Naive B cell (primary cell): ENCODE results near the gene MTCL3.

Experiments
- ATAC-seq, 2 donors: fragments of 150-1000 bp; cut with Tn5 transposase; 2 replicates each; pipeline ENCODE4 v1.10.0; 2021; ENCODE audit warnings: low read depth in 2 of 2, mild to moderate bottlenecking in 2 of 2, moderate library complexity in 2 of 2
- DNase-seq: peaks from one replicate; pipeline ENCODE4 v3.0.0; 2022
- H3K27ac Mint-ChIP-seq, 6 donors: one replicate each; pipeline ENCODE4 v1.8.0; 2020 to 2022; ENCODE audit warnings: mild to moderate bottlenecking in 6 of 6, mixed read lengths in 6 of 6, moderate library complexity in 5 of 6, inconsistent platforms in 2 of 6
- H3K27me3 Mint-ChIP-seq, 3 donors: one replicate each; pipeline ENCODE4 v1.8.0; 2021 to 2022; ENCODE audit warnings: mixed read lengths in 3 of 3, mild to moderate bottlenecking in 1 of 3
- H3K36me3 Mint-ChIP-seq, 2 donors: one replicate each; pipeline ENCODE4 v1.8.0; 2020 to 2022; ENCODE audit warnings: mixed read lengths in 2 of 2, inconsistent platforms in 1 of 2, mild to moderate bottlenecking in 1 of 2
- H3K4me1 Mint-ChIP-seq, 3 donors: one replicate each; pipeline ENCODE4 v1.8.0; 2020 to 2022; ENCODE audit warnings: mixed read lengths in 3 of 3, inconsistent platforms in 1 of 3, mild to moderate bottlenecking in 1 of 3, moderate library complexity in 1 of 3
- H3K4me3 Mint-ChIP-seq, 8 donors: one replicate each; pipeline ENCODE4 v1.8.0; 2020 to 2022; ENCODE audit warnings: mild to moderate bottlenecking in 8 of 8, mixed read lengths in 8 of 8, moderate library complexity in 8 of 8, inconsistent platforms in 2 of 8
- H3K9me3 Mint-ChIP-seq, 7 donors: one replicate each; pipeline ENCODE4 v1.8.0; 2020 to 2022; ENCODE audit warnings: mixed read lengths in 7 of 7, mild to moderate bottlenecking in 5 of 7, inconsistent platforms in 2 of 7, moderate library complexity in 1 of 7

MTCL3 gene

GRCh38 chr6:127477658-127478057 lies 41.5 kb downstream of the MTCL3 start:
- Mint-ChIP-seq H3K27ac (no peak overlapping the region), H3K9me3 (peaks cover 0 to 5% (median 0%) of the 10 kb centered on the region in 7 donors), H3K27me3 (peaks cover 9 to 18% (median 13%) of the 10 kb centered on the region in 3 donors), H3K36me3 (peaks cover 9 to 15% of the 10 kb centered on the region in 2 donors), H3K4me3 (no peak overlapping the region), H3K4me1 (peaks cover 0 to 4% (median 0%) of the 10 kb centered on the region in 3 donors)
- no peak for ATAC-seq
- DNase-seq: no peak

GRCh38 chr6:127475823-127476176 lies 43.3 kb downstream of the MTCL3 start:
- peak overlapping the region in 1 of 8 donors; percentile 23 for H3K4me3 Mint-ChIP-seq
- no peaks in the 10 kb centered on the region for H3K4me1 Mint-ChIP-seq
- H3K9me3 Mint-ChIP-seq: peaks cover 0 to 5% (median 0%) of the 10 kb centered on the region in 7 donors
- ATAC-seq (no peak), DNase-seq (no peak)
- peaks cover 9 to 15% of the 10 kb centered on the region in 2 donors for H3K36me3 Mint-ChIP-seq
- peak overlapping the region in 1 of 6 donors; percentile 19 for H3K27ac Mint-ChIP-seq
- H3K27me3 Mint-ChIP-seq: peaks cover 9 to 18% (median 13%) of the 10 kb centered on the region in 3 donors

GRCh38 chr6:127475135-127475822 lies 43.9 kb downstream of the MTCL3 start:
- ATAC-seq: no peak
- peaks cover 0 to 5% (median 0%) of the 10 kb centered on the region in 7 donors for H3K9me3 Mint-ChIP-seq
- no peak for DNase-seq
- H3K36me3 Mint-ChIP-seq: peaks cover 9 to 15% of the 10 kb centered on the region in 2 donors
- H3K4me1 Mint-ChIP-seq: no peaks in the 10 kb centered on the region
- peaks cover 9 to 18% (median 11%) of the 10 kb centered on the region in 3 donors for H3K27me3 Mint-ChIP-seq
- no peak overlapping the region for H3K27ac Mint-ChIP-seq
- H3K4me3 Mint-ChIP-seq: no peak overlapping the region

GRCh38 chr6:127471379-127472255 lies 47.5 kb downstream of the MTCL3 start:
- peaks cover 4 to 6% of the 10 kb centered on the region in 2 donors for H3K36me3 Mint-ChIP-seq
- H3K9me3 Mint-ChIP-seq: peaks cover 0 to 5% (median 0%) of the 10 kb centered on the region in 7 donors
- no peaks in the 10 kb centered on the region for H3K4me1 Mint-ChIP-seq
- H3K27me3 Mint-ChIP-seq: peaks cover 0 to 7% (median 4%) of the 10 kb centered on the region in 3 donors
- H3K4me3 Mint-ChIP-seq: no peak overlapping the region
- no peak overlapping the region for H3K27ac Mint-ChIP-seq
- DNase-seq (no peak), ATAC-seq (no peak)

- H3K4me3 Mint-ChIP-seq: no peak overlapping the region
Measured at GRCh38 chr6:127468936-127469335, 50.2 kb downstream of the MTCL3 start.

GRCh38 chr6:127466416-127466815 lies 52.7 kb downstream of the MTCL3 start:
- Mint-ChIP-seq H3K4me3 (no peak overlapping the region), H3K9me3 (no peaks in the 10 kb centered on the region), H3K27ac (peak overlapping the region in 1 of 6 donors; percentile 82), H3K36me3 (no peaks in the 10 kb centered on the region), H3K27me3 (no peaks in the 10 kb centered on the region), H3K4me1 (no peaks in the 10 kb centered on the region)
- no peak for ATAC-seq
- no peak for DNase-seq

More at GRCh38 chr6:127468936-127469335, 50.2 kb downstream of the MTCL3 start:
- DNase-seq (no peak), ATAC-seq (no peak)
- Mint-ChIP-seq H3K36me3 (no peaks in the 10 kb centered on the region), H3K27me3 (peaks cover 0 to 4% (median 0%) of the 10 kb centered on the region in 3 donors), H3K4me1 (no peaks in the 10 kb centered on the region), H3K9me3 (no peaks in the 10 kb centered on the region), H3K27ac (no peak overlapping the region)

- H3K4me1 Mint-ChIP-seq: no peaks in the 10 kb centered on the region
- DNase-seq (peak; percentile 14), ATAC-seq (peak in 1 of 2 donors; percentile 55)
- no peaks in the 10 kb centered on the region for H3K36me3 Mint-ChIP-seq
- H3K4me3 Mint-ChIP-seq: no peak overlapping the region
- no peaks in the 10 kb centered on the region for H3K27me3 Mint-ChIP-seq
- no peak overlapping the region for H3K27ac Mint-ChIP-seq
- no peaks in the 10 kb centered on the region for H3K9me3 Mint-ChIP-seq
Measured at GRCh38 chr6:127464881-127465459, 54.2 kb downstream of the MTCL3 start.

- Mint-ChIP-seq H3K4me3 (no peak overlapping the region), H3K9me3 (no peaks in the 10 kb centered on the region), H3K36me3 (no peaks in the 10 kb centered on the region), H3K27me3 (no peaks in the 10 kb centered on the region), H3K4me1 (no peaks in the 10 kb centered on the region), H3K27ac (no peak overlapping the region)
- ATAC-seq: no peak
- DNase-seq: no peak
Measured at GRCh38 chr6:127464161-127464880, 54.8 kb downstream of the MTCL3 start.

- ATAC-seq: no peak
- H3K9me3 Mint-ChIP-seq: no peaks in the 10 kb centered on the region
- no peaks in the 10 kb centered on the region for H3K4me1 Mint-ChIP-seq
- no peak overlapping the region for H3K4me3 Mint-ChIP-seq
- no peaks in the 10 kb centered on the region for H3K36me3 Mint-ChIP-seq
- DNase-seq: no peak
- no peaks in the 10 kb centered on the region for H3K27me3 Mint-ChIP-seq
- no peak overlapping the region for H3K27ac Mint-ChIP-seq
Measured at GRCh38 chr6:127463056-127463455, 56.1 kb downstream of the MTCL3 start.

- no peak overlapping the region for H3K27ac Mint-ChIP-seq
Measured at GRCh38 chr6:127462376-127462775, 56.8 kb downstream of the MTCL3 start.

GRCh38 chr6:127460465-127460864 lies 58.7 kb downstream of the MTCL3 start:
- no peak overlapping the region for H3K4me3 Mint-ChIP-seq
- H3K27me3 Mint-ChIP-seq: no peaks in the 10 kb centered on the region
- no peak overlapping the region for H3K27ac Mint-ChIP-seq
- ATAC-seq (no peak), DNase-seq (no peak)
- H3K36me3 Mint-ChIP-seq: no peaks in the 10 kb centered on the region
- no peaks in the 10 kb centered on the region for H3K9me3 Mint-ChIP-seq
- H3K4me1 Mint-ChIP-seq: no peaks in the 10 kb centered on the region

More at GRCh38 chr6:127462376-127462775, 56.8 kb downstream of the MTCL3 start:
- ATAC-seq (no peak), DNase-seq (no peak)
- no peak overlapping the region for H3K4me3 Mint-ChIP-seq
- no peaks in the 10 kb centered on the region for H3K9me3 Mint-ChIP-seq
- H3K27me3 Mint-ChIP-seq: no peaks in the 10 kb centered on the region
- no peaks in the 10 kb centered on the region for H3K36me3 Mint-ChIP-seq
- no peaks in the 10 kb centered on the region for H3K4me1 Mint-ChIP-seq

- H3K4me3 Mint-ChIP-seq: no peak within 1 kb of the TSS
- no peaks in the 10 kb centered on the region for H3K4me1 Mint-ChIP-seq
- H3K36me3 Mint-ChIP-seq: no peaks in the 10 kb centered on the region
- no peaks in the 10 kb centered on the region for H3K27me3 Mint-ChIP-seq
- no peaks in the 10 kb centered on the region for H3K9me3 Mint-ChIP-seq
- no peak within 1 kb of the TSS for H3K27ac Mint-ChIP-seq
- DNase-seq (no peak), ATAC-seq (no peak)
Measured at GRCh38 chr6:127459231-127459641, 59.9 kb downstream of the MTCL3 start, which contains the start of gene KIAA0408. TSS of gene KIAA0408 (minus strand) at chr6:127459389. CDS start at chr6:127453981, 5,408 bp downstream.

- no peak for ATAC-seq
- H3K36me3 Mint-ChIP-seq: no peaks in the 10 kb centered on the region
- no peak overlapping the region for H3K4me3 Mint-ChIP-seq
- no peak overlapping the region for H3K27ac Mint-ChIP-seq
- H3K27me3 Mint-ChIP-seq: peaks cover 0 to 3% (median 0%) of the 10 kb centered on the region in 3 donors
- no peaks in the 10 kb centered on the region for H3K4me1 Mint-ChIP-seq
- no peaks in the 10 kb centered on the region for H3K9me3 Mint-ChIP-seq
- DNase-seq: no peak
Measured at GRCh38 chr6:127458817-127459216, 60.3 kb downstream of the MTCL3 start.
